GM18867 (cell line): Measurements from ENCODE around the gene SAMMSON.

Experiments used
- ATAC-seq: cut with Tn5 transposase; IDR thresholded peaks from one replicate; pipeline ENCODE4 v1.9.1; 2021; ENCODE audit warnings: mild to moderate bottlenecking, moderate library complexity; ENCODE audit not compliant: unreplicated experiment

Gene SAMMSON

DNA sequence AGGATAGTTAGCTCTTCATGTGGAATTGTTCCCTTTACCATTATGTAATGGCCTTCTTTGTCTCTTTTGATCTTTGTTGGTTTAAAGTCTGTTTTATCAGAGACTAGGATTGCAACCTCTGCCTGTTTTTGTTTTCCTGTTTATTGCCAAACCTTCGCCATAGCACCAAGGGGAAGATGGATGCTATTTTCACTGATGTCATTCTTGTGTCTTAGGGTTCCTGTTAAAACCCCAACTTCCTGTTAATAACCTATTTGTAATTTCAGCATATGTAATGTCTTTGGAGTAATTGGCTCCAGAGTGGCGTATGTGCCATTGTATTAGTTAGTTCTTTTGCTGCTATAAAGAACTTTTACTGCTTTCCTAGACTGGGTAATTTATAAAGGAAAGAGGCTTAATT lies 10.8 kb downstream of the SAMMSON start:
- ATAC-seq, result no peak

DNA sequence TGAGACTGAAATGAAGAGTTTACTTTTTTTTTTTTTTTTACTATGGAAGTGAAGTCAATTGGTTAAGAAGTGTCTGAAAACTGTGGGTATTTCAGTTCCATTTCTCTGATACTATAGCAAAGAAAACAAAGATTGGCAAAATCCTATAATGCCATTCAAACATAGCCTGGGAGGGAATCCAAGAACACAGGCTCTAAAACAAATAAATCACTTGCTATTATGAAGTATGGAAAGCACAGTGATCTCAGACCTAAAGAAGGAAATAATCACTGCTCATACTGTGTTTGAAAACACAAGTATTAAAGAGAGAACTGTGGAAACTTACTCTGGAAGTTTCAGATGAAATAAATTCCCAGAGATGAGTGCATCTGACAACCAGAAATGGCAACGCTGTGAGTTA lies 12.0 kb downstream of the SAMMSON start:
- ATAC-seq, result no peak

DNA sequence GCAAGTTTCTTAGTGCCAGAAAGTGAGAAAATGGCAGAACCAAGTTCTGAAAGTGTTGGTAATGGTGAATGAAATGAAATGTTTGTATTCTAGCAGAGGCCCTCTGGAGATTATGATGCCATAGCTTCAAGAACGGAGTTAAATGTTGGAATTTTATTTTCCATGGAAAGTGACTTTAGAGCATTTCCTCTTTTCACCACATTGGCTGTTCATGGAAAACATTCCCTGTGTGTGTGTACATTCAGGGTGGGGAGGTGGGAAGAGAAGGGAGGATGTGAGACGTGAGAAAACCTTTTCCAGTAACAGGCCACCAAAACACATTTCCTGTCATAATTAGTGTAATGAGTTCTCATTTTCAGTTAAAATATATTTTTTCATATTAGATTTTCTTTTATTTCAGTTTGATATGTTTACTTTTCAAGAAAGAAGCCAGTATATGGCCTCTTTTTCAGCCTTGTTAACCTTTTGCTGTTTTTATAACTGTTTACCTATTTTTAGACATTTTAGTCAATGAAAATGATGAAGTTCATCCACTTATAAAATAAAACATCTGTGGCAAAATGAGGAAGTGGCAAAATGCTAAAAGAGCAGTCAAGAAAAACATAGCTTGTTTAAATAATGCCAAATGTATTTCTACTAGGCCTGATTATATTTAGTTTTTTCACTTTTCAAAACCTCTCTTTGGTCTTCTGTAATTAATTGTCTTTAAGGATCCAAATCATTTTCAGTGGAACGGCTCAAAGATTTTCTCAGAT lies 21.6 kb downstream of the SAMMSON start:
- no peak for ATAC-seq

DNA sequence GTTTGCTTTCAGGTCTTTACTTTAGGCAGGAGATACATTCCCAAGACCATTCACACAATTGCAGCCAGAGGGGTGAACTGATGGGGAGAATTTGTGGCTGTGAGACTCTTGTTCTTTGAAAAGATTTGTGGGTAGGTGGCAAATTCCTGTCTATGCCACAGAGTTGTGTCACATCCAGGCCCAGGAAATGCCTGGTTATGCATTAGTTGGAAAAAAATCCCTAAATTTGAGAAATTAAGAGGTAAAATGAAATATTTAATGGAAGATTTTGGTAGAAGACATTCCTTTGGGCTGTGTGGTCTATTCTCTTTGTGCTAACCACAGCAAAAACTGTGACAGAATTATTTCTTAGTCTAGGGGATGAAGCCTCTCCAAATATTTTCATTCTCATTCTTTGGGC lies 28.8 kb downstream of the SAMMSON start:
- no peak for ATAC-seq

DNA sequence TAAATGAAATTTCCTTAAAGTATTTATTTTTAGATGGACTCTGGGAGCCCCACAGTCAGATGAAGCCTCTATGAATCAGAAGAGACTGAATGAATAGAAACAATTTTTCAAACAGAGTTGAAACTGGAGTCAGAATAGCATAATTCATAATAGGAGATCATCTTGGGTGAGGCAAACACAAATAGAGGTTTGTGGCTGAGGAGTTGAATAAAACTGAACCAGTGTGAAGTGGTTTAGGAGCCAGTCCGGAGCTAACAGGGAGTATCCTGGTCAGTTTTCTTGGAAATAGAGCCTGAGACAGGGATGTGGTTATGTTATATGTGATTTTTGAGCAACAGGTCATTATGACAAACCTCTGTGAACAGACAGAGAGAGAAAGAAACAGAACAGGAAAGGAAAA lies 39.2 kb downstream of the SAMMSON start:
- no peak for ATAC-seq

DNA sequence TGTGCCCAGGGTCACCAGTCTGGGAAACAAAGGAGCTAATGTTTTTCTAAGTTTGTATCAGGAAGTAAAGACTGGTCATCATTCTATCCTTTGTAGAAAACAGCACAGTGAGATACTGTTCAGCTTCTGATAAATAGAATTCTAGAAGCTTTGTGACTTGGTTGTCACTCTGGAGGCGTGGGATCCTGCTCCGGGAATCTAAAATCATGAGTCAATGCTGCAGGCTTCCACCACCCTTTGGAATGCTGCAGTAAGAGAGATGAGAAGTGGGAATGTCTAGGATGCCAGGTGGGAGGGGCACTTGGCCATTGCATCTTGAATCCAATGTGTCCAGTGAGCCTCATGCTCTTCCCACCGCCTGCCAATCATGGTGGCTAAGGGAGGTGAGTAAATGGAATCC lies 40.9 kb downstream of the SAMMSON start:
- ATAC-seq, result no peak

DNA sequence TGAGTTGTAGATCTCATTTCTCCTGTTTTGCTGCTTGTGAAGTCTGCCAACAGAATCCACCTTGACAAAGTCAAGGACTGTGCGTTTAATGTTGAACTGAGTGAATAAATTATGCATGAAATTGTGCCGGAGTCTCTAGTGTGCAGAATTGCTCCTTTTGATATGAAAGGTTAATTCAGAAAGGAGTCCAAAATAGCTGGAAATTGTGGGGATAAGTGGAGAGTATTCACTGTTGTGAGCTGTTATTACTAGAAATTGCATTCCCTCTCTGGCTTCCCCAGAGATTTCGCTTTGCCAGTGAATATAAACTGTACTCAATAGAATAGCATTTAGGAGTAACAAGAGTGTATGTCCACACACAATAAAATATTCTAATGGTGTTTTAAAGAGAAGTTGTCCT lies 43.1 kb downstream of the SAMMSON start:
- no peak for ATAC-seq

DNA sequence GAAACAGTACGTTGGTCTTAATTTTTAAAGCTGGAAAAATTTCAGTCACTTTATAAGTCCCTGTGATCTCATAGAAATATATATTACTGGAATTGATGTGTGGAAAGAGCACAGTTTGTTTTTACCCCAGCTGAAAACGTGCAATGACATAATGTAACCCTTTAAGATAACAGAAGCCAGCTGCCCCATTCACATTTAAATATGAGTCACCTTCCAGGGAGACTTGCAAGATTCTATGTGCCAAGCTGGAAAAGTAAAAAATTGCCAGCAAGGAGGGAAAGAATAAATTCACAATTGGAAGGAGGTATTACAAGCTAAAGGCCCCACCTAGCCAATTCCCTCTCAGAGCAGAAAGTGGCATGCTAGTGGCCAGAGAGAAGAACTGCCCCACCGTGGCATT lies 50.2 kb downstream of the SAMMSON start:
- ATAC-seq, result no peak

DNA sequence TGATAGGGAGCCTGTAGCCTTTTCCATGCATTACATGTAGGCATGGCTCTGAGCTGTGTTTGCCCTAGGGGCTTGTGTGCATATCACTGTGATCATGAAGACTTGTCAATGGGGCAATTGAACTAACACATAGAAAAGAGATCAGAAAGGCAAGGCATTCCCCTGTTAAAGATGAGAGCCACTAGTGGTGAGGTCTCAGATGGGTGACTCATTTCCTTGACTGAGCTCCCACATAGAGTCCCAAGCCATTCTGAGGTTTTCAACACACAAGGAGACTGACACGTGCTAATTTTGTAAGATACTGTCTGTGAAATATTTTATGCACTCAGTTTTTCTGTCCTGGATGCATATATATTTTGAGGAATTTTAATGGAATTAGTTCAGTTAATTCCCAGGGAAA lies 53.8 kb downstream of the SAMMSON start:
- no peak for ATAC-seq

DNA sequence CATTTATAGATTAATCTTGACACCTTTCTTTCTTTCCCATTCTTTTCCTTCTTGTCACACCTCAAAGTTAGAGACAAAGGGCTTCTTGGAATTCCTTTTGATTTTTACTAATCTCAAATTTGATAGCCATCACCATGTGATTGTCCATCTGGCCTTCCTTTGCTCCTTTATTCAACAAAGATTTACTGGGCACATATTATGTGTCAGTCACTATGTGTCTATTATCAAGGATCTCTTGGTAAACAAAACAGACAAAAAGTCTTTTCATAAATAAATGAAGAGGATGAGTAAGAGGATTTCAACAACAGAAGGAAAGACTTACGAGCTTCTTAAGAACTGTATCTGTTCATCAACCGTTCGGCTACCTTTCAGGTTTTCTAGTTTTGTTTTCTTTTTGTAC lies 56.5 kb downstream of the SAMMSON start:
- ATAC-seq, result no peak

DNA sequence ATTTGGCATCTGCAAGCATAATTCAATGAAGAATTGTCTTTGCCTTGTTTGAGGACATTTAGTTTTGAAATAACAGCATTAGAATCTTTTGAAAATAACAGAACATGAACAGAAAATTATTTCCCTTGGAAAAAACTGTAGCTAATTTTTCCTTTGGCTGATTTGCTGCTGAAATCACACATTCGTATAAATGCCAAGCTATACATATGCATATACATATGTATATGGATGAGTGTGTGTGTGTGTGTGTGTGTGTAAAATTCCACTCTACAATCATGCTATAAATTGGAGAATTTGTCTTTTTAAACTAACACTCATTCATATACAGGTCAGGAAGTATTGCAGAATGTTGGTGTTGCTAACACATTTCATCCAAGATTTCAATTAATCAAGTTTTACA lies 57.9 kb downstream of the SAMMSON start:
- ATAC-seq, result no peak

DNA sequence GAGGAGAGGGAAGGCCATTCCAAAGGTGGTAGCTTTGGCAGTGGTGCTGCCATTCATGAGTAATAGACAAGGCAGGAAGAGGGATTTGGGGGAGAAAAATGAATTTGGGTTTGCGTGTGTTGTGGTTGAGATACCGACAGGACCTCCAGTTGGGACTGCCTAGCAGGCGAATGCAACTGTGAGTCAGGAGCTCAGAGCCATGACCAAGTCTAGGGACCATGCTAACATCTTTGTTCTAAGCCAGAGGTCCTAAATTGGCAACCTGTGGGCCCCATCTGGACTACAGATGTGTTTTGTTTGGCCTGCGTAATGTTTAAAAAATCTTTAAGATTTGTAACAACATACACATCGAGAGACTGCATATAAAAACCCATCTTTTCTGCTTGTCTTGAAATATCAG lies 61.6 kb downstream of the SAMMSON start:
- no peak for ATAC-seq

DNA sequence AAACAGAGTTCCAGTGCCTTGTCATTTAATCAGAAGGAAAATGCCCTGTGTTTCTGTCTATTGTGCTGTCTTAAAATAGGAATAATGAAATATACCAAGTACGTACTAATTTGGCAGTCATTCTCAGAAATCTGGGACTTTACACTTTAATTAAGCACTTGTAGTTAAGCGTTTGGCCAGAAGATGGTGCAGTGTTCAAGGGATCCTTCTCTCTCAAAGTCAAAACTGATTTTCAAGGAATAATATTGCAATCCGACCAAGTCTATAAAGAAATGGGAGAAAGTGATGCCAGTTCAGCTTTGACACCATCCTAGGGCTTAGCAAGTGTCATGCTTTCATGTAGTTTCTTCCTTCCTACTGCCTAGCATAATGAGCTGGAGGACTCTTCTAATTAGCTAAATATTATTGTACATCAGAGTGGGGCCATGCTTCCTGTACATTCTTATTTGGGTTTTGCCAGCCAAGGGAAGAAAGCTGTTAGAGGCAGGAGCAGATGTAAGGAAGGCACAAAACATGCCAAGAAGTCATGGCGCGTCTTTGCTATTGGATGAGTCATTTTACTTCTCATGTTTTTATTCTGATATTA lies 64.8 kb downstream of the SAMMSON start:
- peak; percentile 59 for ATAC-seq

DNA sequence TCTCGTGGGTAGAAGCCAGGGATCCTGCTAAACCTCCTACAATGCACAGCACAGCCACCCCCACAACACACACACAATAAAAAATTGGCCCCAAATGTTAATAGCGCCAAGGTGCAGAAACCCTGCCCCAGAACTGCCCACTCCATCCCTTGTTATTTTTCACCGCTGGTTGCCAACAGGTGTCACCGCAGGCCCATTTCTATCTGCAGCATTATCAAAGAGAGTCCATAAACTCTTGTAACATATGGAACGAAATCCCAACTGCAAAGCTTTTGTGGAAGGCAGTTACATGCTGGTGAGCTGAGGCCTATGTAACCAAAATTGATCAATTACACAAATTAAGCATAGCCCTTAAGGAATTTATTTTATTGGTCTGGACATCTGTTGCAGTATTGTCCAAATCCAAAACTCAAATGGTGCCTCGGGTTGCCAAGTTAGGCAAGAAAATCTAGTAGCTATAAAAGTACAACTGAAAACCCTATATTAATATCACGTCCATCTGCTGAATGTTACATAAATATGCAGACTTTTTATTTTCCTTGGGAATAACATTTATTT lies 66.2 kb downstream of the SAMMSON start:
- ATAC-seq, result no peak

DNA sequence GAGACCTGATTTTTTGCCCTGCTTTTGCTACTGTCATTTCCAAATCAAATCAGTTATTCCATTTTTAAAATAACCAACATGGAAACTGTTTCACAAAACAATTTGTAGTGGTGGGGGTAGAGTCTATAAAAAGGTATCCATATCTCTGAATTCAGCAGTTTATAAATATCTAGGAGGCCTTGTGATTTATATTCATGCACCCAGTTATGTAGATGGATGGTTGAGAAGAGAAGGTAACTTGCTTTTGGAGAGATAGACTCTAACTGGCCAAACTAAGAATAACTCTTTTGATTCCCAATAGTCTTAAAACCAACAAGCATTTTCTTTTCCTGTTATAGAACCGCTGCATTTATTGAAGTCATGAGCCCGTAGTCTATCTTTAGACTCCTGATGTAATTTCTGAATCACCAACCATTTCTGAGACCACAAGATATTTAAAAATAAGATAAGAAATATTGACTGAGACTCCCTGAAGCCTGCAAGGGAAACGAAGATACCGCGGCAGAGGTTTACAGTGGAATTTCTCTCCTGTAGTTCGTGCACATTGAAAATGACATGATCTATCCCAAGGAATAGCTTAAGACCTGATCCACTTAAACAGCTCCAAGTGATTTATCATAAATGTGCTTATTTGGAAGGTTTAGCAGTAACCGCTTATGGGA lies 68.5 kb downstream of the SAMMSON start:
- no peak for ATAC-seq

DNA sequence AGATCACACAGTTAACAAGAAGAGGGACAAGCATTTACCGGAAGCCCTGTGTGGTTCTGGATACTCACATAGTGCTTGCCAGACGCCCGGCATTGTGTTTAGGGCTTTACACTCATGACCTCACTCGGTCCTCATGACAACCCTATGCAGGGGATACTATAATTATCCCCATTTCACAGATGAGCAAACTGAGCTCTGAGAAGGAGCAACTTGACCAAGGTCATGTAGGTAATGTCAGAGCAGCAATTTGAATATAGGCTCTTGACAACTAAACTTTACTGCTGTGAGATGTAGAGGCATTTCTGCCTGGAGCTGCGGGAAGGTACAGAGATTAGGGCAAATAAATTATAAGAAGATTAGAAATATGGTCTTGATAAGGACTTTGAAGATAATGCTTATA lies 70.0 kb downstream of the SAMMSON start:
- no peak for ATAC-seq

DNA sequence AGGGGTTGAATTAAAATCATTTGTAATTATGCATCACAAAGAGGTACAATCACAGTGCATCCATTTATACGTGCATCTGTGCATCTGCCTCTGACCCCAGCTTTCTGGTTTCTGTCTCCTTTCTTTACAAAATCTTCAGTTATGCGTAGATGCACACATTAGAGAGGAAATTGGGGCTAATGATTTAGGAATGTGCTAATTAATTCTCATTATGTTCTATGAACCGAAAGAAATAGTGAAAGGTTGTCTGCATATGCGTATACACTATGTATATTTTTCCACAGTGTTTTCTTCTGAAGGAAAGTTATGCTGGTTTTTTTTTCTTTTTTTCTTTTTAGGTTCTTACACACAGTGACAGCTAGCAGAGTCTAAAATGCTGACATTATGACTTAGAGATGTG lies 71.6 kb downstream of the SAMMSON start:
- no peak for ATAC-seq

DNA sequence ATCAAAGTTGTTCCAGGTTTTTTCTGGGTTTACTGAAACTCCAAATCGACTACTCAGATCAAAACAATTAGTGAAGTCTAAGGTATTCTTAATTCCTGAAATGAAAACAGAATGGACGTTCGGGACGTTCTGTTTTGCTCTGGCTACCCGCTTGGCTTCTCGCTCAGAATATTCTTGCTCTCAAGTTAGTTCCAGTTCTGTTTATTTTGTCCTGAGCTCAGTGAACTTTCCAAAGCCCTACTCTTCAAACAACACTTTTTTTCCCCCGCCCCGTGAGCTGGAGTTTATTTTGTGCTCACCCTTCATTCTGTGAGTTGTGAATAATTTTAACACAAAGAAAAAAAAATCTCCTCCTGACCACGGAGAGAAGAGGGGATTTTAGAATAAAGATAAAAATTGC lies 72.6 kb downstream of the SAMMSON start:
- ATAC-seq, result no peak

DNA sequence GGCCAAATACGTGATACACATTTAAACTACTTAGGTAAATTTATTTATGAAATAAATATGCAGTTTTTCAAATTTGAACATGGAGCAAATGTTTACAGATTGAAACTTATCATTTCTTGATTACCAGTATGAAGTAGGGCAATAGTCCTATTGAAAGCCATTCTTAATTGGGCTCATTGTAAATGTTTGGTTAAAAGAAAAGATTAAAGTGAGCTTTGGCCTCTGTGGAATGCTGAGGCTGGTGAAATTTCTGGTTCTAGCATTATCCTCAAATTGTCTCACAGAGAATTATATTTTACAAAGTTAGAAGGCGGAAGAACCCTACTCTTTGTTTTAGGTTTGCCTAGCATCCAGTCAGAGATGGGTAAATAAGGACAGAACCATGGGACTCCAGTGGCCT lies 73.2 kb downstream of the SAMMSON start:
- no peak for ATAC-seq

DNA sequence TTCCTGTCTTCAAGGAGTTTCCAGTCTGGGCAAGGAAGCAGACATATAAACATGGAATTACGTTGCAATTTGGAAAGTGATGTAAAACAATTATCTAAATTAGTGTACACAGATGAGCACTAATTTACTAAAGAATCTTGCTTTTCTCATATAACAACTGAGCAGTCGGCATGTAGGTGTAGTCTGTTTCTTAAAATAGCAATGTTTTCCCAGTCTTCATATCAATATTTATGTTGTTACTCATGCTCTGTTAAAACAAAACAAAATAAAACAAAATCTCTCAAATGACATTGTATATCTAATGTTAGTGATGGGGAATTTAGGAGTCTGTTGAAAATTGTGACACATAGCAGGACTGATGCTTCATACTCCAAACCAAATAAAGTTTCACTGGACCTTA lies 75.6 kb downstream of the SAMMSON start:
- ATAC-seq, result no peak

DNA sequence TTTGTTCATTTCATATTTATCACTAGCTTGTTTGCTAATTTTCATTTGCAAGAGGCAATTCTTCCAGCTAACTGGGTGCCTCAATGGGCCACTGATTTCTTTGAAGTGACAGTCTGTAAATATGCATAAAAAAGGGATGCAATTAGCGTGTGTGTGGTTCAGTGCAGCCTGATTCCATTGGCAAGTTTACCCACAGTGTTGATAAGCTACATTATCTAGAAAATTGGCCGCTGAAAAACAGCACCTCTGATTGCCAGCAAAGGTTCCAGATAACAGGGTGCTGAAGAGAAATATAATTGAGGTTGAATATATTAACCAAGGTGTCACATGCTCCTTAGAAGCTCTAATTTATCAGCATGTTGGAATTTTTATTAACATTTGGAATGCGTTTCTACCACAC lies 76.9 kb downstream of the SAMMSON start:
- ATAC-seq, result no peak

DNA sequence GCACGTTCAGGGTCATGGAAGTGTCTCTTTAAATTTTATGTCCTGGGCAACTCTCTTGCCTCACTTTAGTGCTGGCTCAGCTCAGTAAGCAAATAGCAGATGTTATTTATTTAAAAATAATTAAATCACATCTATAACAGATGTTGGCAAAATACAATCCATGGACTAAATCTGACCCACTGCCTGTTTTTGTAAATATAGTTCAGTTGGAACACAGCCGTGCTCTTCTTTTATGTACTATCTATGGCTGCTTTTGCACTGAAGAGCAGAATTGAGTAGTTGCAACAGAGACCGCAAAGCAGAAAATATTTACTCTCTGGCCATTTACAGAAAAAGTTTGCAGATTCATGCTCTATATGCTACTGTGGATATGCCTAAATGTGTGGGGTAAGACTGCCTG lies 79.2 kb downstream of the SAMMSON start:
- ATAC-seq, result no peak
